ENCODE measurements around the gene GMFB.

GMFB gene

GRCh38 chr14:54533100-54533499, 44.3 kb upstream of the GMFB start:
- DNase-seq (ENCODE audit: low read depth) = no peak
- H3K4me3 ChIP-seq (ENCODE audit: low read depth, low read length) = no peak overlapping the region
- TF ChIP-seq MYC (IDR thresholded peaks at IDR 0.05; ENCODE audit: low read depth, low read length) = no peak
- no peak for TF ChIP-seq POLR2A (IDR thresholded peaks at IDR 0.05; ENCODE audit: extremely low read depth, insufficient read length)
- TF ChIP-seq CTCF (IDR thresholded peaks at IDR 0.05; ENCODE audit: low read depth, low read length) = no peak
- TF ChIP-seq, protein P1, sequence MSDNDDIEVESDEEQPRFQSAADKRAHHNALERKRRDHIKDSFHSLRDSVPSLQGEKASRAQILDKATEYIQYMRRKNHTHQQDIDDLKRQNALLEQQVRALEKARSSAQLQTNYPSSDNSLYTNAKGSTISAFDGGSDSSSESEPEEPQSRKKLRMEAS (IDR thresholded peaks at IDR 0.05; ENCODE audit: low read depth, low read length) = no peak

DNA sequence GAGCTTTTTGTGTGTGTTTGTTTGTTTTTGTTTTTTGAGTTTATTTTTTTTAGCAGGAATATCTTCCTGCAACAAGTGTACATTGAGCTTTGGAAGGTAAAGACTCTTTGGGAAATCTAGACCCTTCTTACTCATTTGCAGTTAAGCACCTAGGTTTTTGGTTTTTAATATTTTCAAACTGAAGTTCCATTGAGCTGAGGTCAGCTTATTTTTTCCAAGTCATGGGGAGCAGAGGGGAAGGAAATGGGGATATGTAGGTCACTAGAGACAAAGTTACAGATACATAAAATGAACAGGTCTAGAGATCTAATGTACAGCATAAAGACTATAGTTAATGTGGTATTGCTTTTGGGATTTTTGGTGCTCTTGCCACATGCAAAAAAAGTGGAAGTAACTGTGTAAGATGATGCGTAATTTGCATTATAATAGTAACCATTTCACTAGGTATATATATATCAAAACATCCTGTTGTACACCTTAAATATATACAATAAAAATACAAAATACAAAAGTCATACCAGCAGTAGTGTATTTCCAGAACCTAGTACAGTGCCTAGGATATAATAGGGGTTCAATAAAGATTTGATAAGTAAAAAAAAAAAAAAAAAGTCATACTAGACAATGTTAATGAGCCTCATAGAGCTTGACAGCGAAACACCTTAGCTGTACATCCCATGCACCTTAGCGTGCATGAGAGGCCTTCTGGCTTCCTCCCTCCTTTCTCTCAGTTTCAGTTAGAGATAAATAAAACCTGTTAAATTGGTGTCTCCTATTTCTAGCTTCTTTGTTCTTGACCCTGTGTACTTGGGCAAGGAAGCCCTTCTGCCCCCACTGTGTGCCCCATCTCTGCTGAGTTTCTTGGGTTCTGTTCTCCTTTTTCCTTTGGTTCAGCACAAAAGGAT, 43.6 kb upstream of the GMFB start:
- DNase-seq (ENCODE audit: low read depth) = no peak
- TF ChIP-seq MYC (IDR thresholded peaks at IDR 0.05; ENCODE audit: low read depth, low read length) (no peak), POLR2A (IDR thresholded peaks at IDR 0.05; ENCODE audit: extremely low read depth, insufficient read length) (no peak), CTCF (IDR thresholded peaks at IDR 0.05; ENCODE audit: low read depth, low read length) (no peak)
- TF ChIP-seq, protein P1 (IDR thresholded peaks at IDR 0.05; ENCODE audit: low read depth, low read length) = no peak
- H3K4me3 ChIP-seq (ENCODE audit: low read depth, low read length) = no peak overlapping the region

- no peak overlapping the region for H3K4me3 ChIP-seq (ENCODE audit: low read depth, low read length)
- TF ChIP-seq MYC (IDR thresholded peaks at IDR 0.05; ENCODE audit: low read depth, low read length) = no peak
- TF ChIP-seq POLR2A (IDR thresholded peaks at IDR 0.05; ENCODE audit: extremely low read depth, insufficient read length) = no peak
- no peak for TF ChIP-seq CTCF (IDR thresholded peaks at IDR 0.05; ENCODE audit: low read depth, low read length)
- TF ChIP-seq, protein P1 (IDR thresholded peaks at IDR 0.05; ENCODE audit: low read depth, low read length) = no peak
- DNase-seq (ENCODE audit: low read depth) = no peak
These were observed 41.0 kb upstream of the GMFB start for GRCh38 chr14:54529811-54530210.

DNA sequence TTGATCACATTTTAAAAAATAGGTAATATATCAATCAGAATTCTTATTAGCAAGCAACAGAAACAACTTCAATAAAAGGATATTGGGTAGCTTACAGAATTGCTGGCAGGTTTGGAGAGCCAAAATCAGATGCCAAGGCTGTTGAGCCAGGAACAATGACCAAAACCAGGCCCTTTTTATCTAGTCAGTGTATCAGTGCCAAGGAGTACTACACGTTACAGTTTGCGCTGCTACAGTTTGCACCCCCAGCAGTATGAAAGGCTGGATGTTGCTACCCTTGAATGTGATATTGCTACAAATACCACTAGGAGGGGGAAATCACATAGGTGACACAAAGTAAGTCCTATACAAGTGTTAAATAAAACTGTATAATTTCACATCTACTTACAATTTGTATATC, 40.2 kb upstream of the GMFB start:
- H3K4me3 ChIP-seq (ENCODE audit: low read depth, low read length) = no peak overlapping the region
- TF ChIP-seq MYC (IDR thresholded peaks at IDR 0.05; ENCODE audit: low read depth, low read length) = no peak
- DNase-seq (ENCODE audit: low read depth) = no peak

DNA sequence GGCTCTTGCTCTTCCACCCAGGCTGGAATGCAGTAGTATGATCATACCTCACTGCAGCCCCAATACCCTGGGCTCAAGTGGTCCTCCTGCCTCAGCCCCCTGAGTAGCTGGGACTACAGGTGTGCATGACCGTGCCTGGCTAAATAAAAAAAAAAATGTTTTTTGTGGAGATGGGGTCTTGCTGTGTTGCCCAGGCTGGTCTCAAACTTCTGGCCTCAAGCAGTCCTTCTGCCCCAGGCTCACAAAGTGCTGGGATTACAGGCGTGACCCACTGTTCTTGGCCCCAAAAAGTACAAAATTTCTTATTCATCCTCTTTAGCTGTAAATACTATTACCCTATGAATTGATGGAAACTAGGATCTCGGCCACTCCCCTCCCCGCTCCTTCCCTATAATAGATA, 35.6 kb upstream of the GMFB start:
- TF ChIP-seq POLR2A (IDR thresholded peaks at IDR 0.05; ENCODE audit: extremely low read depth, insufficient read length) (no peak), MYC (IDR thresholded peaks at IDR 0.05; ENCODE audit: low read depth, low read length) (no peak), CTCF (IDR thresholded peaks at IDR 0.05; ENCODE audit: low read depth, low read length) (no peak)
- TF ChIP-seq, protein P1 (IDR thresholded peaks at IDR 0.05; ENCODE audit: low read depth, low read length) = no peak
- DNase-seq (ENCODE audit: low read depth) = no peak
- no peak overlapping the region for H3K4me3 ChIP-seq (ENCODE audit: low read depth, low read length)

DNA sequence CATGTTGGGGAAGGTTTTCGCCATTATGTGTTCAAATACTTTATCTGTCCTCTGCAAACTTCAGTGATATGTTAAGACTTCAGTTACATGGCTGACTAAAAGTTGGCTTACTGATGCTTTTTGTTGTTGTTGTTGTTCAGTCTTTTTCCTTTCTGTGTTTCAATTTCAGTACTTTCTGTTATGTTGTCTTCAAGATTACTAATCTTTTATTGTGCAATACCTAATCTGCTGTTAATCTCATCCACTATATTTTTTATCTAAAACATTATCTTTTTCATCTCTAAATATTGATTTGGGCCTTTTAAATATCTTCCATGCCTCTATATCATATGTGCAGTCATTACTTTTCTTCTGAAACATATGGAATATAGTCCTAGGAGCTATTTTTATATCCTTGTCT, 27.9 kb upstream of the GMFB start:
- TF ChIP-seq MYC (IDR thresholded peaks at IDR 0.05; ENCODE audit: low read depth, low read length) (no peak), CTCF (IDR thresholded peaks at IDR 0.05; ENCODE audit: low read depth, low read length) (no peak)
- TF ChIP-seq, protein P1 (IDR thresholded peaks at IDR 0.05; ENCODE audit: low read depth, low read length) = no peak
- H3K4me3 ChIP-seq (ENCODE audit: low read depth, low read length) = no peak overlapping the region
- DNase-seq (ENCODE audit: low read depth) = no peak

Measured in NB4 (cell line).